OCI-LY1 (cell line): ENCODE results near the gene CTSD.
A peak's percentile ranks its signal among the peaks of the same experiment; 100 is the strongest.

Experiments used
- H2AFZ ChIP-seq: fragments of 200-600 bp; sonication (generic), shearing (Covaris generic); 2 replicates; pipeline ENCODE4 v1.6.0; 2014; ENCODE audit warnings: antibody characterized with exemption, mild to moderate bottlenecking, low read length
- H3F3A ChIP-seq: fragments of 200-600 bp; sonication (generic), shearing (Covaris generic); 2 replicates; pipeline ENCODE4 v1.6.0; 2014; ENCODE audit warnings: mild to moderate bottlenecking, antibody characterized with exemption, low read length, moderate library complexity; ENCODE audit not compliant: insufficient read depth
- H3K27ac ChIP-seq: fragments of 200-600 bp; sonication (generic); 2 replicates; pipeline ENCODE4 v1.5.1; 2014; ENCODE audit warnings: low read length, mixed run types, mild to moderate bottlenecking, low read depth; ENCODE audit not compliant: poor library complexity, severe bottlenecking
- H3K27me3 ChIP-seq: fragments of 200-600 bp; sonication (generic); 2 replicates; pipeline ENCODE4 v1.6.0; 2014; ENCODE audit warnings: antibody characterized with exemption, mild to moderate bottlenecking, low read length, moderate library complexity; ENCODE audit not compliant: insufficient read depth
- H3K36me3 ChIP-seq: fragments of 200-600 bp; sonication (generic); 2 replicates; pipeline ENCODE4 v1.6.1; 2014; ENCODE audit warnings: mild to moderate bottlenecking, antibody characterized with exemption, low read length, moderate library complexity, mixed read lengths; ENCODE audit not compliant: insufficient read depth
- H3K4me1 ChIP-seq: fragments of 200-600 bp; sonication (generic); 2 replicates; pipeline ENCODE4 v1.5.1; 2014; ENCODE audit warnings: mild to moderate bottlenecking, low read length, moderate library complexity; ENCODE audit not compliant: insufficient read depth, severe bottlenecking
- H3K4me2 ChIP-seq: fragments of 200-600 bp; sonication (generic), shearing (Covaris generic); 2 replicates; pipeline ENCODE4 v1.6.1; 2014; ENCODE audit warnings: low read length
- H3K4me3 ChIP-seq: fragments of 200-600 bp; sonication (generic); 2 replicates; pipeline ENCODE4 v1.5.1; 2014; ENCODE audit warnings: low read length, low read depth, mild to moderate bottlenecking, mixed read lengths; ENCODE audit not compliant: poor library complexity, severe bottlenecking
- H3K79me2 ChIP-seq: fragments of 200-600 bp; shearing (Covaris generic); 2 replicates; pipeline ENCODE4 v1.6.1; 2016; ENCODE audit warnings: mixed run types, low read length, mixed read lengths; ENCODE audit not compliant: insufficient read depth
- H3K9ac ChIP-seq: fragments of 200-600 bp; sonication (generic), shearing (Covaris generic); 2 replicates; pipeline ENCODE4 v1.6.1; 2014; ENCODE audit warnings: mild to moderate bottlenecking, low read length, mixed read lengths
- H3K9me2 ChIP-seq: fragments of 200-600 bp; sonication (generic), shearing (Covaris generic); 2 replicates; pipeline ENCODE4 v1.6.1; 2014; ENCODE audit warnings: low read depth, mild to moderate bottlenecking, low read length, mixed read lengths
- H3K9me3 ChIP-seq: fragments of 200-600 bp; shearing (Covaris generic); 2 replicates; pipeline ENCODE4 v1.6.1; 2014; ENCODE audit warnings: low read length, mixed read lengths
- H4K20me1 ChIP-seq: fragments of 200-600 bp; sonication (generic), shearing (Covaris generic); 2 replicates; pipeline ENCODE4 v1.6.0; 2016; ENCODE audit warnings: mild to moderate bottlenecking, low read length; ENCODE audit not compliant: insufficient read depth
- EZH2 ChIP-seq: fragments of 200-600 bp; sonication (generic), shearing (Covaris generic); IDR thresholded peaks from 2 replicates; pipeline ENCODE4 v1.8.0; 2017; ENCODE audit warnings: borderline replicate concordance, mixed run types, mild to moderate bottlenecking, antibody characterized with exemption, low read length, moderate library complexity, mixed read lengths
- TF ChIP-seq, protein P1 (sequence below): fragments of 200-600 bp; sonication (generic), shearing (Covaris generic); IDR thresholded peaks from 2 replicates; pipeline ENCODE4 v1.5.1; 2017; ENCODE audit warnings: mild to moderate bottlenecking, antibody characterized with exemption, low read length, moderate library complexity, mixed read lengths

Gene CTSD

DNA sequence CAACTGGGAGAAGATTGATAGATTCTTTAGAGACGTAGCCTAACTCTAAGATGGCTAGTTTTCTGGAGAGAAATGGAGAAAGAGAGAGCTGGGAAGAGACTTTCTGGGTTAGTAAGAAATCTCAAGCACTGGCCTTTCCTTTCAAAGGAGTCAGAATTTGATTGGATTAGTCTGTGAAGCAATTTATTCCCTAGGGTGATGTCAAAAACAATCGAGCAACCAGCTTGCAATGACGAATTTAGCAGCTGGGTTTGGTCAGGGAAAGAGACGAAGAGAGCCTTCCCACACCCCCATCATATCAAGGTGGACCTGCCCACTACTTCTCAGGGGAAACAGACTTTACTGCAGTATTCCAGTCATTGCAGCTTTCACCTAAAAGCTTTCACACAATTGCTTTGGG is 56.0 kb downstream of the CTSD start:
- H3K36me3 ChIP-seq = no peaks in the 10 kb centered on the region
- no peak overlapping the region for H3K4me3 ChIP-seq
- H3K27me3 ChIP-seq = peaks cover 23% of the 10 kb centered on the region; the same call in 1 of the 2 replicates
- H4K20me1 ChIP-seq = no peaks in the 10 kb centered on the region
- H3K9ac ChIP-seq = no peak overlapping the region
- TF ChIP-seq, protein P1, sequence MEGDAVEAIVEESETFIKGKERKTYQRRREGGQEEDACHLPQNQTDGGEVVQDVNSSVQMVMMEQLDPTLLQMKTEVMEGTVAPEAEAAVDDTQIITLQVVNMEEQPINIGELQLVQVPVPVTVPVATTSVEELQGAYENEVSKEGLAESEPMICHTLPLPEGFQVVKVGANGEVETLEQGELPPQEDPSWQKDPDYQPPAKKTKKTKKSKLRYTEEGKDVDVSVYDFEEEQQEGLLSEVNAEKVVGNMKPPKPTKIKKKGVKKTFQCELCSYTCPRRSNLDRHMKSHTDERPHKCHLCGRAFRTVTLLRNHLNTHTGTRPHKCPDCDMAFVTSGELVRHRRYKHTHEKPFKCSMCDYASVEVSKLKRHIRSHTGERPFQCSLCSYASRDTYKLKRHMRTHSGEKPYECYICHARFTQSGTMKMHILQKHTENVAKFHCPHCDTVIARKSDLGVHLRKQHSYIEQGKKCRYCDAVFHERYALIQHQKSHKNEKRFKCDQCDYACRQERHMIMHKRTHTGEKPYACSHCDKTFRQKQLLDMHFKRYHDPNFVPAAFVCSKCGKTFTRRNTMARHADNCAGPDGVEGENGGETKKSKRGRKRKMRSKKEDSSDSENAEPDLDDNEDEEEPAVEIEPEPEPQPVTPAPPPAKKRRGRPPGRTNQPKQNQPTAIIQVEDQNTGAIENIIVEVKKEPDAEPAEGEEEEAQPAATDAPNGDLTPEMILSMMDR = no peak
- no peak for TF ChIP-seq EZH2
- no peaks in the 10 kb centered on the region for H3K4me1 ChIP-seq
- no peaks in the 10 kb centered on the region for H3K79me2 ChIP-seq
- H3K9me2 ChIP-seq = no peaks in the 10 kb centered on the region
- H3F3A ChIP-seq = no peaks in the 10 kb centered on the region
- H3K27ac ChIP-seq = no peak overlapping the region
- H3K4me2 ChIP-seq = no peak overlapping the region
- H2AFZ ChIP-seq = no peak overlapping the region
- H3K9me3 ChIP-seq = no peaks in the 10 kb centered on the region

DNA sequence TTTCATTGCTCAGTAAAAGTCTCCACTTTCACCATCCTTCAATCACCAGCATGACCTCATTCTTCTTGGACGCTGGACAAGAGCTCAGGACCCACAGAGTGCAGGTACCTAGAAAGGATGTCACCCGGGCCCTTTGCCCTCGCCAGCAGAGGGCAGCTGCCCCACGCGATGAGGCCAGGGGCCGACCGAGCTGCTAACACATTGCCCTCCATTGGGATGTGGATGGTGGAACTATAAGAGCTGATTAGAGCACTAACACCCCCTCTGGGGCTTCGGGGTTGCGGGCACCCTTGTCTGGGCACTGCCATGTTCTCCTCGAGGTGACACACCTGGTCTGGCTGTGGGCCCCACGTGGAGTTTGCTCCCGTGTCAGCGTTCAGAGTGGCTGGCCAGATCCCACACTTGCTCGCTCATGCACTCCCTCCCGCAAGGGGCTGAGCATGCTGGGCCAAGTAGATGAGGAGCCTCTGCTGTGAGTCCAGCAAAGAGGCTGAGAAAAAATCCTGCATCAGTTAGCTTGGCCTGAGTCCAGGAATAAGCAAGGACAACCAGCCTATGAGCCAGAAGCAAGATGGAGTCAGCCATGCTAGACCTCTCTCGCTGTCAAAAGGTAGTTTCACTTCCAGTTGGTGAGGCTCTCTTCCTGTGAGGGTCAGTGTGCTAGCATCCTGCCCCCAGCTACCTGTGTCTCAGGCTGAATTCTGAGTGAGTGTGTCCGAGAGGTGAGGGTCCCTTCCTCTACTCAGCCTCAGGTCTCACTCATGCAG is 56.9 kb downstream of the CTSD start:
- Histone ChIP-seq H3F3A (no peaks in the 10 kb centered on the region), H3K4me1 (no peaks in the 10 kb centered on the region), H3K79me2 (no peaks in the 10 kb centered on the region), H3K9me2 (no peaks in the 10 kb centered on the region), H3K4me3 (no peak overlapping the region), H3K4me2 (no peak overlapping the region), H2AFZ (no peak overlapping the region), H3K27ac (no peak overlapping the region), H3K27me3 (peaks cover 23% of the 10 kb centered on the region; the same call in 1 of the 2 replicates), H3K9ac (no peak overlapping the region), H4K20me1 (no peaks in the 10 kb centered on the region), H3K36me3 (no peaks in the 10 kb centered on the region), H3K9me3 (no peaks in the 10 kb centered on the region)
- TF ChIP-seq, protein P1 = peak; percentile 18; the same call in 1 of the 2 replicates
- TF ChIP-seq EZH2 = no peak

DNA sequence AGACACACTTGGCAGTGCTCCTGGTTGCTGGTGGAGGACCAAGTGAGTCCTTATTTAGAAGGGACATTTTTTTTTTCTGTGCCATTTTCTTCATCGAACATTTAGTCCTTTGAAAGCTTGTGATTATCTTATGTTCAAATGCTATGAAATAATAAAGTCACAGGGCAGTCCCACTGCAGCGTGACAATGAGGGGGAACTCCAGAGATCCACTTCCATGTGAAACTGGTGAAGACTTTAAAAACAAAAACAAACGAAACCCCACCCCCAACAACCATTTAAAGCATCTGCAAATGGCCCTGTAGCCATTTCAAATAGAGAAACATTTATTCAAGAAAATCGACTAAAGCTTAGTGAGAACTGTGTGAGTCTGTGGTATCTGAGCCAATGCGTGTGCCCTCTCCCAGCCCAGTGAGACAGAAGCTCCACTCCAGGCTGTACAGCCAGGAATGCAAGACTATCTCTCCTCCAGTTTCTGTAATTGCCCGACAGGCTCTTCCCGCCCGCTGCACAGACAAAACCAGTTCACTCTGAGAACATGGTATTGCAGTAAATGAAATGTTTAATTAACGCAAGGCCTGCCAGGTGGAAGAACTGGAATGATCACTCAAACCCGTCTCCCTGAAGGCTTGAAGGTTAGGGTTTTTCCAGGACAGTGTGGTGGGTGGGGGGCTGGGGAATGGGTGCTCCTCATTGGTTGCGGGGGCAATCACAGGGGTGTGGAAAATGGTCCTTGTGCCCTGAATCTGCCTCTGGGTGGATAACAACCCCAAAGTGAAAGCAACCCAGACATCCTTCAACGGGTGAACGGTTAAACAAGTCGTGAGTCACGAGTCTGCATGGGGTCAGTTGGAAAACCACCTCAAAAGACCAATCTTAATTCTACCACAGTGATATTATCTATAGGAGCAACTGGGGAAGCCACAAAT is 58.3 kb downstream of the CTSD start:
- Histone ChIP-seq H4K20me1 (no peaks in the 10 kb centered on the region), H3K9ac (no peak overlapping the region), H3K9me3 (no peaks in the 10 kb centered on the region), H3K36me3 (no peaks in the 10 kb centered on the region), H3K27ac (no peak overlapping the region), H3K79me2 (no peaks in the 10 kb centered on the region), H3K4me2 (no peak overlapping the region), H3F3A (no peaks in the 10 kb centered on the region), H2AFZ (no peak overlapping the region), H3K4me1 (no peaks in the 10 kb centered on the region), H3K9me2 (no peaks in the 10 kb centered on the region), H3K27me3 (peaks cover 18% of the 10 kb centered on the region; the same call in 1 of the 2 replicates), H3K4me3 (no peak overlapping the region)
- TF ChIP-seq EZH2 = no peak
- TF ChIP-seq, protein P1 = no peak
